HCT116 (cell line): ENCODE data around the gene UBQLN4. TPM values are rescaled to one million over a fixed set of nuclear protein-coding genes. Genes with fewer than 3 reads are reported as not detected.

ENCODE experiments used
- ATAC-seq: fragments of 200-7000 bp; cut with Tn5 transposase; 2 replicates; pipeline ENCODE4 v1.9.1; 2020; ENCODE audit warnings: mild to moderate bottlenecking, moderate library complexity
- BruUV-seq: library from RNA; stranded (reverse); fragments of 400-500 nt; replicated peaks from 2 replicates; lab custom pipeline; 2021; lab: Mats Ljungman, UMichigan
- CTCF ChIA-PET: fragments of 300-600 bp; sonication (Branson Sonifier 250); formaldehyde crosslinking; loops from one replicate; lab custom pipeline; 2021; ENCODE audit warnings: antibody characterized with exemption; lab: Charles Lee
- POLR2A ChIA-PET: fragments of 300-600, 350-600 bp; sonication (Branson Sonifier 250); formaldehyde crosslinking; loops from one replicate; lab custom pipeline; 2021; ENCODE audit warnings: antibody characterized with exemption; lab: Charles Lee
- RAD21 ChIA-PET, 2 experiments: fragments of 300-600 bp; sonication (Branson Sonifier 250); formaldehyde crosslinking; loops; one replicate each; lab custom pipeline; 2023; ENCODE audit warnings: low total read pairs in 2 of 2; ENCODE audit not compliant: uncharacterized antibody in 2 of 2, unreplicated experiment in 2 of 2, low non-redundant PET in 1 of 2; lab: Charles Lee
- DNase-seq: peaks from one replicate; pipeline ENCODE4 v3.0.0-alpha.2; 2010; ENCODE audit warnings: low read depth, low spot score
- H2AFZ ChIP-seq: fragments of 200-600 bp; shearing (Covaris generic), sonication (generic); 2 replicates; pipeline ENCODE4 v1.6.1; 2017; ENCODE audit warnings: low read depth, mixed run types, mixed read lengths, antibody characterized with exemption, low read length; ENCODE audit not compliant: poor library complexity, severe bottlenecking
- H3K27ac ChIP-seq: 2 replicates; pipeline ENCODE4 v1.5.1; 2012; ENCODE audit warnings: low read depth, low read length
- H3K27me3 ChIP-seq: fragments of 200-600 bp; sonication (generic); 2 replicates; pipeline ENCODE4 v1.6.1; 2016; ENCODE audit warnings: mixed run types, low read length, mixed read lengths; ENCODE audit not compliant: insufficient read depth
- H3K36me3 ChIP-seq, 2 experiments: fragments of 200-500 bp in 1 of 2; fragments of 200-600 bp in 1 of 2; sonication (Bioruptor generic) in 1 of 2; sonication (generic) in 1 of 2; 2 replicates each; pipeline versions ENCODE4 v1.5.1 to v1.6.1; 2014 to 2016; ENCODE audit warnings: low read length in 2 of 2, inconsistent platforms in 1 of 2, mixed read lengths in 1 of 2, mixed run types in 1 of 2; ENCODE audit not compliant: insufficient read depth in 2 of 2, control insufficient read depth in 1 of 2
- H3K4me1 ChIP-seq, 2 experiments: fragments of 200-600 bp in 1 of 2; sonication (generic) in 1 of 2; 2 replicates each; pipeline versions ENCODE4 v1.5.1 to v1.6.1; 2012 to 2017; ENCODE audit warnings: low read length in 2 of 2, inconsistent platforms in 1 of 2, mild to moderate bottlenecking in 1 of 2, mixed read lengths in 1 of 2, mixed run types in 1 of 2, moderate library complexity in 1 of 2; ENCODE audit not compliant: insufficient read depth in 2 of 2, control insufficient read depth in 1 of 2
- H3K4me2 ChIP-seq: fragments of 200-600 bp; sonication (generic); 2 replicates; pipeline ENCODE4 v1.6.1; 2017; ENCODE audit warnings: mixed run types, low read length, mixed read lengths
- H3K4me3 ChIP-seq, 2 experiments: fragments of 200-600 bp in 1 of 2; sonication (generic) in 1 of 2; replicated peaks in 1 of 2; 2 replicates each; pipeline ENCODE4 v1.5.1; 2011 to 2016; ENCODE audit warnings: low read length in 2 of 2, control low read depth in 1 of 2, low read depth in 1 of 2, mild to moderate bottlenecking in 1 of 2, mixed read lengths in 1 of 2, mixed run types in 1 of 2
- H3K79me2 ChIP-seq: fragments of 200-600 bp; sonication (generic); 2 replicates; pipeline ENCODE4 v1.6.1; 2017; ENCODE audit warnings: mild to moderate bottlenecking, mixed run types, low read length, moderate library complexity, mixed read lengths; ENCODE audit not compliant: insufficient read depth
- H3K9ac ChIP-seq: fragments of 200-600 bp; sonication (generic); 2 replicates; pipeline ENCODE4 v1.6.1; 2016; ENCODE audit warnings: low read length, mixed read lengths
- H3K9me2 ChIP-seq: fragments of 200-600 bp; sonication (generic), shearing (Covaris generic); 2 replicates; pipeline ENCODE4 v1.6.1; 2017; ENCODE audit warnings: mixed run types, mild to moderate bottlenecking, moderate library complexity; ENCODE audit not compliant: insufficient read depth
- H3K9me3 ChIP-seq, 2 experiments: fragments of 200-500 bp in 1 of 2; fragments of 200-600 bp in 1 of 2; sonication (Bioruptor generic) in 1 of 2; sonication (generic) in 1 of 2; 2 replicates each; pipeline ENCODE4 v1.6.1; 2014 to 2017; ENCODE audit warnings: low read length in 2 of 2, mixed read lengths in 2 of 2, inconsistent platforms in 1 of 2, low read depth in 1 of 2, mild to moderate bottlenecking in 1 of 2, mixed run types in 1 of 2, moderate library complexity in 1 of 2; ENCODE audit not compliant: control insufficient read depth in 1 of 2, insufficient read depth in 1 of 2
- H4K20me1 ChIP-seq: fragments of 200-600 bp; sonication (generic), shearing (Covaris generic); 2 replicates; pipeline ENCODE4 v1.6.1; 2017; ENCODE audit warnings: mixed run types, mild to moderate bottlenecking, moderate library complexity; ENCODE audit not compliant: insufficient read depth
- CBX3 ChIP-seq: IDR thresholded peaks from 2 replicates; pipeline ENCODE4 v1.6.1; 2012; ENCODE audit warnings: low read depth
- FOSL1 ChIP-seq: IDR thresholded peaks from 2 replicates; pipeline ENCODE4 v1.6.1; 2012; ENCODE audit warnings: low read depth
- TCF7L2 ChIP-seq: IDR thresholded peaks from 2 replicates; pipeline ENCODE4 v1.7.0; 2011; ENCODE audit warnings: borderline replicate concordance, inconsistent platforms; ENCODE audit not compliant: insufficient read depth, insufficient read length; ENCODE audit errors: extremely low read depth
- intact Hi-C: fragments of 100-400 bp; cut with micrococcal nuclease; formaldehyde crosslinking; loops from 2 replicates; pipeline ENCODE4 v1.10.0; 2022
- total RNA-seq: library from RNA; stranded (reverse); gene quantifications from one replicate; pipeline ENCODE4 v1.2.1, GENCODE V29; 2021; ENCODE audit not compliant: unreplicated experiment
- TF ChIP-seq, protein P1 (sequence below): IDR thresholded peaks from 2 replicates; pipeline ENCODE4 v1.6.1; 2011; ENCODE audit warnings: mild to moderate bottlenecking, low read length, moderate library complexity; ENCODE audit not compliant: insufficient replicate concordance; ENCODE audit errors: extremely low read depth
- TF ChIP-seq, protein P2 (sequence below): IDR thresholded peaks from 2 replicates; pipeline ENCODE4 v1.6.1; 2012; ENCODE audit warnings: low read depth

The UBQLN4 gene
- total RNA-seq, 1 experiment from 2014 or later = 68.4 TPM

DNA sequence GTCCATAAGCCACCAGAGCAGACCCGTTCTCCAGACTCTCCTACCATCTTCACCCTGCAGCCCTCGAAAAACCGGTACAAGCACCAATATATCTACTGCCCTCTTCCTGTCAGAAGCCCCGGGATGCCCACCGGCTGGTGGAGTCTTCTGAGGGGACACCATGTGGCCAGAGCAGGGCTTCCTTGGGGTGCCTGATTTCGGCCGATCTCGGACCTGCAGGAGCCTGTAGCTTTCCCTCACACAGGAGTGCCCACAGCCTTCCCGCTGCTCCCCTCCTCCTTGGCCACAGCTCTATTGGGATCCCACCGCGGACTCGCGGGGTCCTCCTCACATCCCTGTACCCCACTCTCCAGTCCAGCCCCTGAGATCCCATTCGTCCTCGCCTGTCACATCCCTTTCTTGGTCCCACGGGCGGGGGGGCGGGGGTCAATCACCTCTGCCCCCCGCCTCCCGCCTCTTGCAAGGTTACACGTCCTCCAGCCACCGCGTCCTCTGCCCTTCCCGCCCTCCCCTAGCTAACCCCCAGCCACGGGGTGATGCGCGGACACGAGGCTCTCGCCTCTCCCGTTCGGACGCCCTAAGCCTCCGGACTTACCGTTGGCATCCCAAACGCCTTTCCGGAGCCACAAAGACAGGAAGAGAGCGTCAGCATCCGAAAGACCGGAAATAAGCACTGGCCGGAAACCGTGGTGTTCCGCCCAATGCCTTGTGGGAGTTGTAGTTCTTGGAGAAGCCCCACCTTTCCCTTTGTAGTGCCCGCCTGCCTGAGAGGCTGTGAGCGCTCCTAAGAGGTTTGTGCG, 33.1 kb downstream of the UBQLN4 start, which contains the start of gene SSR2 (continued):
- TF ChIP-seq, protein P1, sequence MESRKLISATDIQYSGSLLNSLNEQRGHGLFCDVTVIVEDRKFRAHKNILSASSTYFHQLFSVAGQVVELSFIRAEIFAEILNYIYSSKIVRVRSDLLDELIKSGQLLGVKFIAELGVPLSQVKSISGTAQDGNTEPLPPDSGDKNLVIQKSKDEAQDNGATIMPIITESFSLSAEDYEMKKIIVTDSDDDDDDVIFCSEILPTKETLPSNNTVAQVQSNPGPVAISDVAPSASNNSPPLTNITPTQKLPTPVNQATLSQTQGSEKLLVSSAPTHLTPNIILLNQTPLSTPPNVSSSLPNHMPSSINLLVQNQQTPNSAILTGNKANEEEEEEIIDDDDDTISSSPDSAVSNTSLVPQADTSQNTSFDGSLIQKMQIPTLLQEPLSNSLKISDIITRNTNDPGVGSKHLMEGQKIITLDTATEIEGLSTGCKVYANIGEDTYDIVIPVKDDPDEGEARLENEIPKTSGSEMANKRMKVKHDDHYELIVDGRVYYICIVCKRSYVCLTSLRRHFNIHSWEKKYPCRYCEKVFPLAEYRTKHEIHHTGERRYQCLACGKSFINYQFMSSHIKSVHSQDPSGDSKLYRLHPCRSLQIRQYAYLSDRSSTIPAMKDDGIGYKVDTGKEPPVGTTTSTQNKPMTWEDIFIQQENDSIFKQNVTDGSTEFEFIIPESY = no peak
- TF ChIP-seq CBX3 = no peak

- peak overlapping the region; percentile 79 for H3K4me3 ChIP-seq
- H3K27ac ChIP-seq = peak overlapping the region; percentile 48
- H3K36me3 ChIP-seq = peaks cover 7 to 21% of the 10 kb centered on the region in 2 experiments; a peak in 3 of 4 replicates
- ChIA-PET POLR2A (no interaction called here), RAD21 (no interaction called here), CTCF (no interaction called here)
- H3K9ac ChIP-seq = peak overlapping the region; percentile 68
- ATAC-seq = no peak
- intact Hi-C loops = loop anchor here (2.0 kb wide), 1 partner anchor 35 kb away; the partner anchor contains the start of gene LAMTOR2
- H4K20me1 ChIP-seq = no peaks in the 10 kb centered on the region
- H3K4me1 ChIP-seq = peaks cover 4 to 11% of the 10 kb centered on the region in 2 experiments; a peak in 2 of 4 replicates
- H3K27me3 ChIP-seq = no peaks in the 10 kb centered on the region
- no peaks in the 10 kb centered on the region for H3K9me2 ChIP-seq
- TSS peak; percentile 74 for BruUV-seq
- H2AFZ ChIP-seq = no peak overlapping the region
- no peak for DNase-seq
- peaks cover 20% of the 10 kb centered on the region for H3K79me2 ChIP-seq
- peak overlapping the region; percentile 92 for H3K4me2 ChIP-seq
- TF ChIP-seq FOSL1 = no peak
- TF ChIP-seq TCF7L2 = no peak
- TF ChIP-seq, protein P2, sequence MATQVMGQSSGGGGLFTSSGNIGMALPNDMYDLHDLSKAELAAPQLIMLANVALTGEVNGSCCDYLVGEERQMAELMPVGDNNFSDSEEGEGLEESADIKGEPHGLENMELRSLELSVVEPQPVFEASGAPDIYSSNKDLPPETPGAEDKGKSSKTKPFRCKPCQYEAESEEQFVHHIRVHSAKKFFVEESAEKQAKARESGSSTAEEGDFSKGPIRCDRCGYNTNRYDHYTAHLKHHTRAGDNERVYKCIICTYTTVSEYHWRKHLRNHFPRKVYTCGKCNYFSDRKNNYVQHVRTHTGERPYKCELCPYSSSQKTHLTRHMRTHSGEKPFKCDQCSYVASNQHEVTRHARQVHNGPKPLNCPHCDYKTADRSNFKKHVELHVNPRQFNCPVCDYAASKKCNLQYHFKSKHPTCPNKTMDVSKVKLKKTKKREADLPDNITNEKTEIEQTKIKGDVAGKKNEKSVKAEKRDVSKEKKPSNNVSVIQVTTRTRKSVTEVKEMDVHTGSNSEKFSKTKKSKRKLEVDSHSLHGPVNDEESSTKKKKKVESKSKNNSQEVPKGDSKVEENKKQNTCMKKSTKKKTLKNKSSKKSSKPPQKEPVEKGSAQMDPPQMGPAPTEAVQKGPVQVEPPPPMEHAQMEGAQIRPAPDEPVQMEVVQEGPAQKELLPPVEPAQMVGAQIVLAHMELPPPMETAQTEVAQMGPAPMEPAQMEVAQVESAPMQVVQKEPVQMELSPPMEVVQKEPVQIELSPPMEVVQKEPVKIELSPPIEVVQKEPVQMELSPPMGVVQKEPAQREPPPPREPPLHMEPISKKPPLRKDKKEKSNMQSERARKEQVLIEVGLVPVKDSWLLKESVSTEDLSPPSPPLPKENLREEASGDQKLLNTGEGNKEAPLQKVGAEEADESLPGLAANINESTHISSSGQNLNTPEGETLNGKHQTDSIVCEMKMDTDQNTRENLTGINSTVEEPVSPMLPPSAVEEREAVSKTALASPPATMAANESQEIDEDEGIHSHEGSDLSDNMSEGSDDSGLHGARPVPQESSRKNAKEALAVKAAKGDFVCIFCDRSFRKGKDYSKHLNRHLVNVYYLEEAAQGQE = no peak
- no peaks in the 10 kb centered on the region for H3K9me3 ChIP-seq
Observed at GRCh38 chr1:156019946-156020292, 33.7 kb downstream of the UBQLN4 start.
